BLaER1 (cell line): Measurements from ENCODE around the gene SEC16A.

Experiments
- H3K27ac ChIP-seq: shearing (Covaris generic); formaldehyde crosslinking; 2 replicates; pipeline ENCODE4 v1.8.1; 2022
- H3K27me3 ChIP-seq: shearing (Covaris generic); formaldehyde crosslinking; 2 replicates; pipeline ENCODE4 v1.8.1; 2022
- H3K36me3 ChIP-seq: shearing (Covaris generic); formaldehyde crosslinking; 2 replicates; pipeline ENCODE4 v1.8.1; 2022
- H3K4me1 ChIP-seq: shearing (Covaris generic); formaldehyde crosslinking; 2 replicates; pipeline ENCODE4 v1.8.1; 2022
- H3K4me2 ChIP-seq: shearing (Covaris generic); formaldehyde crosslinking; 2 replicates; pipeline ENCODE4 v1.8.1; 2022
- H3K4me3 ChIP-seq: shearing (Covaris generic); formaldehyde crosslinking; 2 replicates; pipeline ENCODE4 v1.8.1; 2022
- H3K9ac ChIP-seq: shearing (Covaris generic); formaldehyde crosslinking; 2 replicates; pipeline ENCODE4 v1.8.1; 2022
- H3K9me3 ChIP-seq: shearing (Covaris generic); formaldehyde crosslinking; 2 replicates; pipeline ENCODE4 v1.8.1; 2022
- H4K20me1 ChIP-seq: shearing (Covaris generic); formaldehyde crosslinking; 2 replicates; pipeline ENCODE4 v1.8.1; 2022
- Cebpa-rat ChIP-seq: shearing (Covaris generic); IDR thresholded peaks from 2 replicates; pipeline ENCODE4 v1.8.1; 2022

SEC16A gene

DNA sequence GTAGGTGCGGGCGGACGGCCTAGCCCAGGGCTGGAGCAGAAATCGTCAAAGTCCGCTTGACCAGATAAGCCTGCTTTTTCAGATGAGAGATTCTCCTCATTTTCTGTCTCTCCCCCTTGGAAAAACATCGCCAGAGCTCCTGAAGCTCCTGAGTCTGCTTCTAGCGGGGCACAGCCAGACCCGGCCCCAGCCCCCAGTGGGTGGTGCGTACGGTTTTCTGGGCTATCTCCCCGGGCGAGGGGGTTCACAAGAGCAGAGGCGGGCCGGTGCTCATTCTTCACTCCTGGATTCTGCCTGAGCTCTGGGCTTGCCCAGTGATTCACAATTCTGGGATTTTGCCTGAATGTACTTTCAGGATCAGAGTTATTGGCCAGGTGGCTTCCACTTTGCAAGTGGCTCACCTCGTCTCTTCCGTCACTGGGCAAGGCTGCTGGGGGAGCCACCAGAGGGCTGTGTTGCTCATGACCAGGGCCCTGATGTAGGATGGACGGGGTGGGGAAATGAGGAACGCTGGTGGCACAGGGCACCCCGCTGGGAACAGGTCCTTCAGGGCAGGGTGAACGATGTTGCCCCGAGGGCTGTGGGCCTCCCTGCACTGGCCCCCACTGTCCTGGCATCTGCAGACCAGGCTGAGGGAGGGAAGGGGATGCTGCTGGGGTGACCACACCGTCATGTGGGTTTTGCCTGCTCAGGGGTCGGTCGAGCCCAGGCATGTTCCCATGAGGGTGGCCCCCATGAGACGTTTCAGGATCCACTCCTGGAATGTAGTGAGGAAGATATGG, 6.3 kb downstream of the SEC16A start:
- H3K9ac ChIP-seq = no peak overlapping the region
- H3K9me3 ChIP-seq = no peaks in the 10 kb centered on the region
- peaks cover 100% of the 10 kb centered on the region for H4K20me1 ChIP-seq
- H3K4me1 ChIP-seq = peaks cover 38% of the 10 kb centered on the region
- H3K4me3 ChIP-seq = no peak overlapping the region
- no peak overlapping the region for H3K4me2 ChIP-seq
- TF ChIP-seq Cebpa-rat = no peak
- H3K27ac ChIP-seq = no peak overlapping the region
- H3K36me3 ChIP-seq = peaks cover 91% of the 10 kb centered on the region
- no peaks in the 10 kb centered on the region for H3K27me3 ChIP-seq

DNA sequence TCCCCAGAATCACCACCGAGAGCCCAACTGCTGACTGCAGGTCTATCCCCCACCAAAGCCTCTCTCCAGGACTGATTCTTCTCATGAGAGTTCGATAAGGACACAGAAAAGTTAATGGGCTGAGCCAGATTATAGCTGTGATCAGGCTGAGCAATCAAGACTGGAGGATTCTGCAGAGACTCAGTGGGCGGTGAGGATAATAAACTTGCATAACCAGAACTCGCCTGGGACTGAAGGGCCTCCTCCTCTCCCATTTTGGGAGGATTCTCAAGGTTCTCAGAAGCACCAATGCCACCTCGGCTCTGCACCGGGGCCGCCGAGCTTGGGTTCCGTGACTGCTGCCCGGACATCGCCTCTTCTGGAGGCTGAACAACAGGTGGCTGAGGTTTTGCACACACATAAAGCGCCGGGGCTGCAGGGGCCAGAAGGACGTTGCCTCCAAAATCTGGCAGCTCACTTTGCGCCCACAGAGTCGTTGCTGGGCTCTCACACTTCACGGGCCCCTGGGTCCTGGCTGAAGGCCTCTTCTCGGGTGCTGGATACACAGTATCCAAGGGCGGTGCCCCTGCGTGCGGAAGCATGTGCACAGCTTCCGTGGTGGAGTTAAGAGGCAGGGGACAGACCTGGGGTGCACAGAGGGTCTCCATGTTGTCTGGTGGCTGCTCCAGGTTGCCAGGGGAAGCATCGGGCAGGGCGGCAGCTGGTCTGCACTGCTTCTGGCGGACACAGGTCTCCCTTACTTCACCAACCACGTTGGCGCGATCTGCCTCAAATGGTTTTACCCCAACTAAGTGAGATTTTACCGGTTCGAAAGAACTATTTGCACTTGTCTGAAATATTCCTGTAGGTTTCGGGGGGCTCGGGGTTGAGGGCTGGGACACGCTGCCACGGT, 7.6 kb downstream of the SEC16A start:
- Histone ChIP-seq H3K36me3 (peaks cover 100% of the 10 kb centered on the region), H3K4me2 (no peak overlapping the region), H3K27me3 (no peaks in the 10 kb centered on the region), H3K4me1 (peaks cover 26% of the 10 kb centered on the region), H4K20me1 (peaks cover 100% of the 10 kb centered on the region), H3K9me3 (no peaks in the 10 kb centered on the region), H3K9ac (no peak overlapping the region), H3K27ac (no peak overlapping the region), H3K4me3 (no peak overlapping the region)
- TF ChIP-seq Cebpa-rat = no peak

DNA sequence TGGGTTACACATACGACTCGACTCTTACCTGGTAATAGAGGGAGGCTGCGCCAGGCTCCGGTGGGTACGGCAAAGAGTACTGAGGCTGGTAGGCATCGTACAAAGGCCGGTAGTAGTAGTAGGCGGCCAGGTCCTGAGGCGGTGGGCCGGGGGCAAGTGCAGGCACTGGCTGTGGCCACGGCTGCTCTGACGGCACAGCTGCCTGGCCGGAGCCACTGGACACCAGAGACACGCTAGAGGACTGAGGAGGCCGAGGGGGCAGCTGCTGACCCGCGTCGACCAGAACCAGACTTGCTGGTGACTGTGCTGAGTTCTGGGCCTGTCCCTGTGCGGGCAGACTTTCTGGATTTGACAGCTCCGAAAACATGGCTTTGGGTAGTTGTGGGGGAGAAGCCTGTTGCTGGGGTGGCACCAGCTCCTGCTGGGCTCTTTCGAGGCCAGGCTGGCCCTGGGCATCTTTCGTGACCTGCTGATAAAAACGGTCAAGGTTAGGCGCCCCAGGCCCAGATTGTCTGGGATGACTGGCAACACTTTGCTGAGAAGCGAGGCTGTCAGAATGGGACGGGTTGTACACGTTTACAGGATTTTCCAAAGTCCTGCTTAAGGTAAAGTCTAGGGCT, 8.7 kb downstream of the SEC16A start:
- Histone ChIP-seq H3K36me3 (peaks cover 100% of the 10 kb centered on the region), H4K20me1 (peaks cover 100% of the 10 kb centered on the region), H3K4me1 (peaks cover 20% of the 10 kb centered on the region), H3K27me3 (no peaks in the 10 kb centered on the region), H3K4me3 (no peak overlapping the region), H3K4me2 (no peak overlapping the region), H3K27ac (no peak overlapping the region), H3K9ac (no peak overlapping the region), H3K9me3 (no peaks in the 10 kb centered on the region)
- no peak for TF ChIP-seq Cebpa-rat

DNA sequence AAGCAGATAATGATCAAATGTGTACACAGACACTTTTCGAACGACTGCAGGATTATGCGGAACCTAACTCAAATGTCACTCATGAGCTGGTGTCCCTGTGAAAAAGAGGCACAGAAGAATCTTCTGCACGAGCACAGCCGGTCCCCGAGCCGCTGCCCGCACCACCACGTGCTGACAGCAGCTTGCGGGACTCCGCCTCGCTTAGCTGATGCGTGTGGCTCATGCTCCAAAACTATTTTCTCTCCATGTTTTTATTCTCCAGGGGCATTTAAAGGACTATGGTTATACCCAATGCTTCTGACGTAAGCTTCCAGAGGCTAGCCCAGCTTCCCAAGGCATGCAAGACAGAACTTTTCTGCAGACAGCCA, 9.5 kb downstream of the SEC16A start:
- H3K4me1 ChIP-seq = peaks cover 20% of the 10 kb centered on the region
- H3K27me3 ChIP-seq = no peaks in the 10 kb centered on the region
- no peak overlapping the region for H3K4me2 ChIP-seq
- H3K27ac ChIP-seq = 0 out of 2 replicates have a peak overlapping the region, but pooled peaks have one; percentile 27
- H3K36me3 ChIP-seq = peaks cover 100% of the 10 kb centered on the region
- no peaks in the 10 kb centered on the region for H3K9me3 ChIP-seq
- TF ChIP-seq Cebpa-rat = no peak
- H3K4me3 ChIP-seq = no peak overlapping the region
- peaks cover 100% of the 10 kb centered on the region for H4K20me1 ChIP-seq
- H3K9ac ChIP-seq = no peak overlapping the region

DNA sequence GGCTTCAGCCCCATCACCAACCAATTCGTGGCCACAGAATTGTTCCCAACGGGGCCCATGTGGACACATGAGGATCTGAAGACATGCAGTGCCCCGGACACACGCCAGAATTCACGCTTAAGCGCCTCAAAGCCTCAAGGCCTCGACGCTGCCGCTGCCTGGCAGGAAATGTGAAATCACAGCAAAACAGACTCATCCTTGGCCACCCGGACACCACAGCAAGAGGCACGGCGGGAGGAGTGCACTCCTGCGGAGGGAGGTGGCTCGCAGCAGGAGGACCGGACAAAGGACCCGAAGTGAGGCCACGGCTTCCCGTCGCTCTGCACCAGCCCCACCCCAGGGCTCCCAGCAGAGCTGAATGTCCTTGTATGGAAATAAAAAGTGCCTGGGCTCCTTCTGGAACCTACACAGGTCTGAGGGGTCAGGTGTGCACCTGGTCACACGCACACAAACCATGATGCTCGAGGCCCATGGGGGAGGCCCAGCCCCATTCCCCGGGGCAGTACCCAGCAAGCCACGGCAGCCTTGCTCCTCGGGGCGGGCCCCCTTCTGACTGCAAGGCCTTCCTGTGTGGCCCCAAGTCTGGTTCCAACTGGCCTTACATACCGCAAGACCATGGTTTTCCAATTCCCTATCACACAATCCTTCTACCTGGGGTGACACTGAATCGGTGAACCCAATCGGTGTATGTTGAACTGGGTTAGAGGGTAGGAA, 10.0 kb downstream of the SEC16A start:
- Histone ChIP-seq H3K4me3 (no peak overlapping the region), H4K20me1 (peaks cover 100% of the 10 kb centered on the region), H3K9ac (no peak overlapping the region), H3K36me3 (peaks cover 100% of the 10 kb centered on the region), H3K9me3 (no peaks in the 10 kb centered on the region), H3K27me3 (no peaks in the 10 kb centered on the region), H3K4me2 (peak overlapping the region; percentile 34; the same call in 1 of the 2 replicates), H3K4me1 (peaks cover 20% of the 10 kb centered on the region), H3K27ac (0 out of 2 replicates have a peak overlapping the region, but pooled peaks have one; percentile 27)
- no peak for TF ChIP-seq Cebpa-rat

DNA sequence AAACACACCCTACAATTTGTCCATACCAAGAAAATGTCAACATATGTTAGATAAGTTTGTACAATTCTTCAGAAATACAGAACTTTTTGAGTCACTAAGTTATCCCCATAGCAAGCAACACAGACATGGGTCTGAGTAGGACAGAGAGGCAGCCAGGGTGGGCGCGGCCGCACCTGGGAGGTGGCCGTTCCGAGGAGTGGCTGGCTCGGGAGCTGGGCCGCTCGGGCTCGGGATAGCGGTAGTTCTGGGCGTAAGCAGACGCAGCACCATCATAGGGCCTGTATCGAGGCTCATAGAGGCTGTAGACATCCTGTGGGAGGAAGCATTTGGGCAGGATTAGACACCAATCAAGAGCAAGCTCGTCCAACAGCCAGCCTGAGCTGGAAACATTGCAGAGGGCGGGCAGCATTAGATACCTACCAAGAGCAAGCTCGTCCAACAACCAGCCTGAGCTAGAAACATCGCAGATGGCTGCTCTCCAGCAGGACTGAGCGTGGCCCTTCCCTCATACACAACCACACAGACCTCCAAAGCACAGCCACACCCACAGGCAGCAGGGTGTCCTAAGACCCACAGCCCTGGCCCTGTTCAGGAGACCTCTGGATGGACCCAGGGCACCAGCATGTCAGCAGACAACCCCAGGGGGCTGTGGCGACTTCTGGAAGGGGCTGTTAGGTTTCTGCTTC, 10.9 kb downstream of the SEC16A start:
- Histone ChIP-seq H3K4me3 (no peak overlapping the region), H3K9me3 (no peaks in the 10 kb centered on the region), H4K20me1 (peaks cover 100% of the 10 kb centered on the region), H3K36me3 (peaks cover 100% of the 10 kb centered on the region), H3K27ac (no peak overlapping the region), H3K4me1 (peaks cover 20% of the 10 kb centered on the region), H3K4me2 (no peak overlapping the region; the same call in 1 of the 2 replicates), H3K27me3 (no peaks in the 10 kb centered on the region), H3K9ac (no peak overlapping the region)
- TF ChIP-seq Cebpa-rat = no peak

DNA sequence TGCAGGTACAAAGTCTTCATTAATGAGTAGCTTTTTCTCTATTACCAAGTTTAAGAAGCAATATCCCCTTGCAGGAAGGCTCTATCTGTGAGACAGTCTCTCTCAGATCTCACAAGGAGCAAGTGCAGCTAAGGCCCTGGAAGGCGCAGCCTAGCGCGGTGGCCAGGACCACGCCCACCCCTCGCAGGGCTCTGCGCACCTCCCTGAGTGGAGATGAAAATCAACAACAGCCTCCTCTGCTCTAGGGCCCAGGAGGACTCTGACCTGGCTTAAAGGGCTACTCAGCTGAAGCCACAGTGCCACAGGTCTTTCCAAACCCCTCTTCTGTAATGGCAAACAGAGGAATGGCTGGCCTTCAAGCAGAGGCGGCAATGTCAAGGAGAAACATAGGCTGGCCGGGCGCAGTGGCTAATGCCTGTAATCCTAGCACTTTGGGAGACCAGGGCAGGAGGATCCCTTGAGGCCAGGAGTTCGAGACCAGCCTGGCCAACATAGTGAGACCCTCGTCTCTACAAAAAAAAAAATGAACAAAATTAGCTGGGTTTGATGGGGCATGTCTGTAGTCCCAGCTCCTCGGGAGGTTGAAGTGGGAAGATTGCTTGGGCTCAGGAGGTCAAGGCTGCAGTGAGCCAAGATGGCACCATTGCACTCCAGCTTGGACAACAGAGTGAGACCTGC, 11.9 kb downstream of the SEC16A start:
- peaks cover 100% of the 10 kb centered on the region for H3K36me3 ChIP-seq
- H3K9ac ChIP-seq = no peak overlapping the region; the same call in 1 of the 2 replicates
- H3K9me3 ChIP-seq = no peaks in the 10 kb centered on the region
- H3K27me3 ChIP-seq = no peaks in the 10 kb centered on the region
- no peak for TF ChIP-seq Cebpa-rat
- H4K20me1 ChIP-seq = peaks cover 100% of the 10 kb centered on the region
- H3K4me1 ChIP-seq = peaks cover 20% of the 10 kb centered on the region
- no peak overlapping the region for H3K27ac ChIP-seq
- H3K4me2 ChIP-seq = no peak overlapping the region
- H3K4me3 ChIP-seq = no peak overlapping the region

DNA sequence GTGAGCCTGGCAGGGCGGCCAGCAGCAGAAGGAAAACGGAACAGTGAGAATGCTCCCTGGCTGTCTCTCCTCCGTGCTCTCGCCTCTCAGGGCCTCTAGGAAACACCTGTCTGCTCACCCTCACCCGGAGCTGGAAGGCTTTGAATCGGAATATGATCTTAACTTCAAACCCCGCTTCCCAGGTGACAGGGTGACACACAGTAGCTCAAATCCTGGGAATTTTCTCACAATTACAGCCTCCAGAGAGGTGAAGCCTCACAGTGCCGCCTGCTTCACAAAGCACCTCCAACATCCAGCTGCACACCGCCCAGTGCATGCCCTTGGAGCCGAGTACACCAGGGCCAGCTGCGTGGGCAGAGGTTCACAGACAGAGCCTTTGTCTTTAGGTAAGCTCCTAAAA, 12.5 kb downstream of the SEC16A start:
- Histone ChIP-seq H3K4me1 (peaks cover 20% of the 10 kb centered on the region), H4K20me1 (peaks cover 100% of the 10 kb centered on the region), H3K36me3 (peaks cover 100% of the 10 kb centered on the region), H3K4me2 (no peak overlapping the region), H3K9ac (no peak overlapping the region; the same call in 1 of the 2 replicates), H3K27me3 (no peaks in the 10 kb centered on the region), H3K27ac (no peak overlapping the region), H3K9me3 (no peaks in the 10 kb centered on the region), H3K4me3 (no peak overlapping the region)
- no peak for TF ChIP-seq Cebpa-rat
